ENCODE measurements around the gene GMCL1. TPM values are rescaled to one million over a fixed set of nuclear protein-coding genes. Genes with fewer than 3 reads are reported as not detected.
"Not testable (repeated sequence)": the region's sequence is repeated elsewhere in the genome, so short reads cannot be mapped to it uniquely, and the experiment has no call there.

GMCL1 gene
- total RNA-seq, 2 experiments from 2014 or later: 29.7 to 29.8 TPM

DNA sequence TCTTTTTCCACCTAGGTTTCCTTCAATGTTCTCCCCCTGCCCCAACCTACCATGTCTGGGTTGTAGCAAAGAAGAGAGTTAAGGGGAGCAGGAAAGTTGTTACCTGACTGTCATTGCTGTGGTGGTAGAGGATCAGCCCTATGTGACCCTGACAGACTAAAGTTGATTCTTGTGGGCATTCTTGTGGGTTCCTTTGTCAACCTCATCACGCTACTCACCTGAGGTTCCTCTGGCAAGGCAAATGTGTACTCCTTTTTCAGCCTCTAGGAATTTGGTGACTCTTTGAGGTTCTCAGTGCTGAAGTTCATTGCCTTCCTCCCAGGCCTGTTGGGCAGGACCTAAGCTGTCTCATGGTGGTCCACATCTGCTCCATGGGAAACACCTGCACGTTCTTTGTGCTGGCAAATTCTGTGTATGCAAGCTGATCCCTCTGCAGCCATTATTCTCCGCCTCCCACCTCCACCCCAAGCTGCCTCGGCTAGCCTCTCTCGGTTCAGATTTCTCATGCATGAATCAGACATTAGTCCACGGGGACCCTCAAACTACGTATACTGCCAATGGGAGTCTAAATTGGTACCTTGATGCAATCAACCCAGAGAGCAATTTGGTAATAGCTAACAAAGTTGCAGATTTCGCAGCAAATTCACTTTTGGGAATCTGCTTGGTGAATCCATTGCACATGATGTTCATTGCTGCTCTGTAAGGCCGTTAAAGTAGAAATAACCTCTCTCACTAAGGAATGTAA lies 1.5 kb upstream of the GMCL1 start:
- DNase-seq (peak in 1 of 14 experiments; percentile 16), ATAC-seq (ENCODE audit: poor library complexity) (no peak)
- ChIA-PET POLR2A (interaction anchor here (0.6 to 2.5 kb wide), 6 partner anchors 11 to 269 kb away, joined by 3 to 13 read pairs (median 4); partner anchors contain the start of genes AAK1 and SNRNP27), CTCF (interaction anchor here (1.5 to 2.8 kb wide), 2 partner anchors 11 to 103 kb away, joined by 5 to 14 read pairs; no protein-coding TSS in a partner anchor)
- no peak overlapping the region for H3K4me3 ChIP-seq (ENCODE audit: low read length)
- intact Hi-C loops (cut with DNase I, micrococcal nuclease): loop anchor here in 1 of 2 experiments (5.0 kb wide), 2 partner anchors 441 to 464 kb away; partner anchors contain the start of genes GFPT1 and SNRPG
- no peaks in the 10 kb centered on the region for H3K27me3 ChIP-seq (ENCODE audit: control insufficient read depth in 1 of 2, insufficient read depth in 2 of 2, low read length in 2 of 2)
- Mint-ChIP-seq H3K27me3 (no peaks in the 10 kb centered on the region), H3K4me3 (peak overlapping the region; percentile 99), H3K4me1 (ENCODE audit: low read depth) (peaks cover 51% of the 10 kb centered on the region), H3K9me3 (no peaks in the 10 kb centered on the region), H3K36me3 (ENCODE audit: low read depth) (peaks cover 25% of the 10 kb centered on the region), H3K27ac (peak overlapping the region; percentile 99)
- TF ChIP-seq CTCF (IDR thresholded peaks at IDR 0.05): no peak
- H3K4me1 ChIP-seq (ENCODE audit: insufficient read depth, low read length): peaks cover 27% of the 10 kb centered on the region
- H3K9me3 ChIP-seq (ENCODE audit: control insufficient read depth in 1 of 2, insufficient read depth in 1 of 2, low read length in 2 of 2): no peaks in the 10 kb centered on the region
- H3K36me3 ChIP-seq (ENCODE audit: insufficient read depth, low read length): no peaks in the 10 kb centered on the region
- no peak overlapping the region for H3K27ac ChIP-seq (ENCODE audit: low read depth in 1 of 2, low read length in 2 of 2)

GRCh38 chr2:69828938-69829255 lies 563 bp upstream of the GMCL1 start:
- ChIA-PET POLR2A (interaction anchor here (0.6 to 2.5 kb wide), 13 partner anchors 12 to 392 kb away, joined by 3 to 13 read pairs (median 4); partner anchors contain the start of genes AAK1, NFU1 and SNRNP27), CTCF (interaction anchor here (1.5 to 2.8 kb wide), 2 partner anchors 12 to 104 kb away, joined by 5 to 14 read pairs; no protein-coding TSS in a partner anchor)
- Histone ChIP-seq H3K27me3 (ENCODE audit: control insufficient read depth in 1 of 2, insufficient read depth in 2 of 2, low read length in 2 of 2) (no peaks in the 10 kb centered on the region), H3K36me3 (ENCODE audit: insufficient read depth, low read length) (peaks cover 2% of the 10 kb centered on the region), H3K9me3 (ENCODE audit: control insufficient read depth in 1 of 2, insufficient read depth in 1 of 2, low read length in 2 of 2) (no peaks in the 10 kb centered on the region), H3K4me3 (ENCODE audit: low read length) (peak overlapping the region; percentile 74), H3K4me1 (ENCODE audit: insufficient read depth, low read length) (peaks cover 33% of the 10 kb centered on the region), H3K27ac (ENCODE audit: low read depth in 1 of 2, low read length in 2 of 2) (peak overlapping the region; percentile 89 to 93)
- peaks cover 30% of the 10 kb centered on the region for H3K36me3 Mint-ChIP-seq (ENCODE audit: low read depth)
- intact Hi-C loops (cut with DNase I, micrococcal nuclease): loop anchor here in 1 of 2 experiments (5.0 kb wide), 2 partner anchors 442 to 463 kb away; partner anchors contain the start of genes GFPT1 and SNRPG
- ATAC-seq (ENCODE audit: poor library complexity) (no peak), DNase-seq (no peak)
- H3K9me3 Mint-ChIP-seq: no peaks in the 10 kb centered on the region
- no peaks in the 10 kb centered on the region for H3K27me3 Mint-ChIP-seq
- peak overlapping the region; percentile 99 for H3K4me3 Mint-ChIP-seq
- H3K4me1 Mint-ChIP-seq (ENCODE audit: low read depth): peaks cover 59% of the 10 kb centered on the region
- peak overlapping the region; percentile 99 for H3K27ac Mint-ChIP-seq
- no peak for TF ChIP-seq CTCF (IDR thresholded peaks at IDR 0.05)

DNA sequence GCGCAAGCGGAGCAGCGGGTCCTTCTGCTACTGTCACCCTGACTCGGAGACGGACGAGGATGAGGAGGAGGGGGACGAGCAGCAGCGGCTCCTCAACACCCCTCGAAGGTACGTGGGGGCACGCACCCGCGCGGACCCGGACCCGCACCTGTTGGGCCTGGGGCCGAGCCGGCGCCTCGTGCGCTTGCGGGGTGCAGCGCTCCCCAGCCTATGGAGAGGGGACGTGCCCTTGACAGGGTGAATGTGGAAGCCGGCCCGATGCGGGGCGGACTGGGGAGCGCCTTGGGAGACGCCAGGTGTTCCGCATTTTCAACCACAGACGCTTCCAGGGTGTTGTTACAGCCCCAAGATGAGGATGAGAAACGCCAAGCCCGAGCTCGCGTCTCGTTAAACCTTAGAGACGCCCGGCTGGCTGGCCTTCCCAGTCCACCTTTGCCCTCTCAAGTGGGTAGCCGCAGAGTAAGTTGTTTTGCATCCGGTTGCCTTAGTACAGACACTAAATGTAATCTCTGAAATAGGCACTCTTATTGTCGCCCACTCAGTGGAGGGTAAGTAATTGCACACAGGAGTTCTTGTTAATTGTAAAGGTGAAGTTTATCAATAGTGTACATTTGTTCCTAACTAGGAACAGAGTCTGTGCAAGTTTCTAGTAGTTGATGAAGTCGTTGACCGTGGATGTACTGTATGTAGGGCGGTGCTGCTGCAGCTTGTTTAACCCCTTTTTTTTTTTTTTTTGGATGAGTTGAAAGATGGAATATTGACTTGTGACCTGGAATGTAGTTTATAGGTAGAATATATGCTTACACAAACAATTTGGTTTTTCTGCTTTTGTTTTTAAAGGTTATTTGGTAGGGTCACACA lies 815 bp downstream of the GMCL1 start:
- peak overlapping the region; percentile 99 for H3K27ac Mint-ChIP-seq
- Histone ChIP-seq H3K4me1 (ENCODE audit: insufficient read depth, low read length) (peaks cover 33% of the 10 kb centered on the region), H3K9me3 (ENCODE audit: control insufficient read depth in 1 of 2, insufficient read depth in 1 of 2, low read length in 2 of 2) (no peaks in the 10 kb centered on the region), H3K27me3 (ENCODE audit: control insufficient read depth in 1 of 2, insufficient read depth in 2 of 2, low read length in 2 of 2) (no peaks in the 10 kb centered on the region), H3K36me3 (ENCODE audit: insufficient read depth, low read length) (peaks cover 4% of the 10 kb centered on the region), H3K4me3 (ENCODE audit: low read length) (peak overlapping the region; percentile 74), H3K27ac (ENCODE audit: low read depth in 1 of 2, low read length in 2 of 2) (peak overlapping the region; percentile 59 to 89)
- no peaks in the 10 kb centered on the region for H3K9me3 Mint-ChIP-seq
- no peaks in the 10 kb centered on the region for H3K27me3 Mint-ChIP-seq
- H3K4me3 Mint-ChIP-seq: peak overlapping the region; percentile 99
- no peak for TF ChIP-seq CTCF (IDR thresholded peaks at IDR 0.05)
- DNase-seq: peak; percentile 16 to 68 (median 32)
- peaks cover 73% of the 10 kb centered on the region for H3K4me1 Mint-ChIP-seq (ENCODE audit: low read depth)
- intact Hi-C loops (cut with DNase I, micrococcal nuclease): loop anchor here in 1 of 2 experiments (2.0 to 10.0 kb wide), 2 partner anchors 63 to 235 kb away; partner anchors contain the start of gene SNRNP27
- ChIA-PET CTCF (no interaction called here), POLR2A (interaction anchor here (1.0 kb wide), 1 partner anchor 255 kb away, joined by 4 read pairs; no protein-coding TSS in a partner anchor)
- peaks cover 40% of the 10 kb centered on the region for H3K36me3 Mint-ChIP-seq (ENCODE audit: low read depth)
- peak; percentile 11 for ATAC-seq (ENCODE audit: poor library complexity)

DNA sequence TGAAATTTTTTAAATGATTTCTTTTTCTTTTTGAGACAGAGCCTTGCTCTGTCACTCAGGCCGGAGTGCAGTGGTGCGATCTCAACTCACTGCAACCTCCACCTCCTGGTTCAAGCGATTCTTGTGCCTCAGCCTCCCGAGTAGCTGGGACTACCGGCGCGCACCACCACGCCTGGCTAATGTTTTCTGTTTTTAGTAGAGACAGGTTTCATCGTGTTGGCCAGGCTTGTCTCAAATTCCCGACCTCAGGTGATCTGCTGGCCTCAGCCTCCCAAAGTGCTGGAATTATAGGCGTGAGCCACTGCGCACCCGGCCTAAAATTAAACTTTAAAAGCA lies 1.4 kb downstream of the GMCL1 start:
- CTCF ChIA-PET; ATAC-seq (ENCODE audit: poor library complexity); H3K27me3 ChIP-seq (ENCODE audit: control insufficient read depth in 1 of 2, insufficient read depth in 2 of 2, low read length in 2 of 2); DNase-seq; H3K27me3 Mint-ChIP-seq; H3K9me3 Mint-ChIP-seq; H3K9me3 ChIP-seq (ENCODE audit: control insufficient read depth in 1 of 2, insufficient read depth in 1 of 2, low read length in 2 of 2); H3K27ac ChIP-seq (ENCODE audit: low read depth in 1 of 2, low read length in 2 of 2); H3K36me3 ChIP-seq (ENCODE audit: insufficient read depth, low read length): not testable (repeated sequence)
- Histone ChIP-seq H3K4me3 (ENCODE audit: low read length) (peak overlapping the region; percentile 74), H3K4me1 (ENCODE audit: insufficient read depth, low read length) (peaks cover 33% of the 10 kb centered on the region)
- intact Hi-C loops (cut with DNase I, micrococcal nuclease): loop anchor here in 1 of 2 experiments (2.0 to 10.0 kb wide), 2 partner anchors 62 to 234 kb away; partner anchors contain the start of gene SNRNP27
- Mint-ChIP-seq H3K27ac (peak overlapping the region; percentile 99), H3K4me1 (ENCODE audit: low read depth) (peaks cover 79% of the 10 kb centered on the region), H3K36me3 (ENCODE audit: low read depth) (peaks cover 46% of the 10 kb centered on the region), H3K4me3 (peak overlapping the region; percentile 99)
- POLR2A ChIA-PET: interaction anchor here (1.0 kb wide), 1 partner anchor 254 kb away, joined by 4 read pairs; no protein-coding TSS in a partner anchor

All from CD4-positive, alpha-beta T cell (primary cell).